GM18498 (cell line): Measurements from ENCODE around the gene HECW1.
"Not testable (repeated sequence)": the region's sequence is repeated elsewhere in the genome, so short reads cannot be mapped to it uniquely, and the experiment has no call there.

ENCODE experiments used
- ATAC-seq: cut with Tn5 transposase; IDR thresholded peaks from one replicate; pipeline ENCODE4 v1.9.1; 2021; ENCODE audit warnings: mild to moderate bottlenecking, moderate library complexity; ENCODE audit not compliant: unreplicated experiment

The HECW1 gene

GRCh38 chr7:43111630-43112458 lies 603 bp upstream of the HECW1 start:
- no peak for ATAC-seq

- no peak for ATAC-seq
Observed at GRCh38 chr7:43112941-43113621, 634 bp downstream of the HECW1 start.

GRCh38 chr7:43113622-43114457 lies 1.4 kb downstream of the HECW1 start:
- ATAC-seq = no peak

GRCh38 chr7:43114458-43114780 lies 2.0 kb downstream of the HECW1 start:
- ATAC-seq = no peak

- ATAC-seq = no peak
Observed at GRCh38 chr7:43116451-43116850, 4.0 kb downstream of the HECW1 start.

GRCh38 chr7:43117095-43117494 lies 4.6 kb downstream of the HECW1 start:
- ATAC-seq = no peak

GRCh38 chr7:43117861-43118260 lies 5.4 kb downstream of the HECW1 start:
- ATAC-seq = no peak

GRCh38 chr7:43118313-43118712 lies 5.9 kb downstream of the HECW1 start:
- ATAC-seq = no peak

GRCh38 chr7:43119371-43120075 lies 7.1 kb downstream of the HECW1 start:
- no peak for ATAC-seq

- no peak for ATAC-seq
Observed at GRCh38 chr7:43121973-43122372, 9.5 kb downstream of the HECW1 start.

- no peak for ATAC-seq
Observed at GRCh38 chr7:43123457-43123856, 11.0 kb downstream of the HECW1 start.

GRCh38 chr7:43124388-43124787 lies 11.9 kb downstream of the HECW1 start:
- no peak for ATAC-seq

- ATAC-seq = no peak
Observed at GRCh38 chr7:43130347-43130746, 17.9 kb downstream of the HECW1 start.

- no peak for ATAC-seq
Observed at GRCh38 chr7:43135129-43135528, 22.7 kb downstream of the HECW1 start.

- no peak for ATAC-seq
Observed at GRCh38 chr7:43136064-43136463, 23.6 kb downstream of the HECW1 start.

GRCh38 chr7:43137121-43137744 lies 24.8 kb downstream of the HECW1 start:
- not testable (repeated sequence) for ATAC-seq

- no peak for ATAC-seq
Observed at GRCh38 chr7:43137811-43138210, 25.4 kb downstream of the HECW1 start.

GRCh38 chr7:43138710-43139109 lies 26.3 kb downstream of the HECW1 start:
- ATAC-seq = no peak

GRCh38 chr7:43139137-43139536 lies 26.7 kb downstream of the HECW1 start:
- ATAC-seq = no peak

GRCh38 chr7:43140186-43140585 lies 27.7 kb downstream of the HECW1 start:
- no peak for ATAC-seq

- ATAC-seq = no peak
Observed at GRCh38 chr7:43141091-43141490, 28.6 kb downstream of the HECW1 start.
